Globus pallidus (tissue), 1 donor: Measurements from ENCODE around the gene ZNF286A.
A peak's percentile ranks its signal among the peaks of the same experiment; 100 is the strongest.
"Not testable (repeated sequence)": the region's sequence is repeated elsewhere in the genome, so short reads cannot be mapped to it uniquely, and the experiment has no call there.

Source experiments
- DNase-seq: peaks from one replicate; pipeline ENCODE4 v3.0.0-alpha.2; 2015; ENCODE audit warnings: low spot score

The ZNF286A gene

DNA sequence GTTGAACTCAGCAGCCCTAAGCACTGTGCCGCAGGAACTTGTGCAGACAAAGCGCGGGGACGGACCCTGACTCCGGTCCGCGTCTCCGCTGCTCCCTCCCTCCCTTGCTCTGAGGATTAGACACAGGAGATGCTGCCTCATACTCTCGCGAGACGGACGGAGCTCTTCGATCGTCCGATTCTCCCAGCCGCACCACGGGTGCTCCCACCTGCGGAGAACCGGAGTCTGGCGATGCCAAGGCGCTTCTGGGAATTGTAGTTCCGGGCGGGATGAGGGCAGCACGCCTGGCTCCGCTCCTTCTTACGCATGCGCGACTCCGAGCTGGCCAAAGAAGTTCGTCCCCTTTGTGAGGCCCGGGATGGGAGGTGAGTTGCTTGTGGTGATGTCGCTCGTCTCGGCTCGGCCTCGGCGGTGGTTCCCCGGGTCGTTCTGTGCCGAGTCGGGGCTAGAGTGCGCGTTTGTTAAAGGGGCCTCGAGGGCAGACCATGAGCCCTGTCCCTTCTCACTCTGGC lies at the start of gene ZNF286A:
TSS of gene ZNF286A (plus strand) at position 340 of the 512 bp plus-strand sequence. CDS start 578 bp downstream, outside the sequence.
- peak; percentile 99 for DNase-seq

DNA sequence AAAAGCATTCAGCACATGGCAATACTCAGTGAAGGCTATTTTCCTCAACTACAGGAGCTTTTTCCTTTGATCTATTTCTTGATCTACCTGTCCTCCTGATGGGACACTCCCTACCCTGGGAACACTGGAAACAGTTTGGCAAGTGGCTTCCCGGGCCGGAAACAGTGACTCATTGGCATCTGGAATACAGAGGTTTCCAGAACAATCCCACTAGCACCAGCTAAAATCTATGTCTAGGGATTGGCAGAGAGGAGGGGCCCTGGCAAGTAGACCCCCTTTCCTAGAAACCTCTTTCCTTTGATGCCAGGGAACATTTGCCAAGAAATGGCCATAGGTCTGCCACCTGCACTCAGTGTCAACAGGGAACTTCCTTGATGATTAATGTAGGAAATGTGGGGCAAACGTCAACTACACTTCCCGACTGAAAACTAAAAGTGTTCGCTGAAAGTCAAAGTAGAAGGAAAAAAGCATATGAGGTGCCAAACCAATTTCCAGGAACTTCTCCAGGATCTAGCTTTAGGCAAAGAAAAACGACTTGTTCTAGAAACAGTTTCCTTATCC lies 49.6 kb upstream of the ZNF286A start:
- peak; percentile 19 for DNase-seq

DNA sequence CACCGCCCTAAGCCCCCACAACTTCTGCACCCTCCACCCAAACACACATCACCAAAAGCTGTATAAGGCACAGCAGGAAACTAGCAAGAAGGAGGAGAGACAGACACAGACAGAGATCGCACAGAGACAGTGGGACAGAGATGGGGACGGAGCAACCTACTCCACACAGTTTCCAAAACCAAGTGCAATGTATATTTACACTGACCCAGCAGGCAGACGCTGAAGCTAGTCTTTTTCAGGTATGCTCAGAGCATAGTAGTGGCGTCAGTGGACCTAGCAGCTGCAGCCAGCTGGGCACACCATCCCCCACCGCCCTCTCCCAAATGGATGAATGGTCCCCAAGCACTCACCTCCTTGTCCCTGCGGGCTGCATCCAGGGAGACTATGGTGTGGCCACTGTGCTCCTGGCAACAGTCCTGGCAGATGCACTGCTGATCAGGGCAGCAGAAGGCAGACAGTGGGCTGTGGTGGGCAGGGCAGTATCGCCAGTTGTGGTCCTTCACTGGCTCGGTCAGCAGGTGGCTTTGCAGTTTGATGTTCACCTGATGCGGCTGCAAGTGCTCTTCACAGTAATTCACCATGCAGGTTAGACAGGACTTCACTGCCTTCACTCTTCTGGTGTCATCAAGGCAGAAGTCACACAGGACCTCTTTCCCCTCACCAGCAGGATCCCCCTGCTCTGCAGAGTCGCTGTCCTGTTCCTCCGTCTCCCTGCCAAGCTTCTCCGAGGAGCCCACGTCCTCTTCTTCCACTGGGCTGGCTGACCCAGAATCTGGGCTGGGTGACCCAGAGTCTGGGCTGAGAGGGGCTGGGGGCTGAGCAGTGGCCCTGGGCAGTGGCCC lies 48.6 kb upstream of the ZNF286A start:
- peak; percentile 17 for DNase-seq

DNA sequence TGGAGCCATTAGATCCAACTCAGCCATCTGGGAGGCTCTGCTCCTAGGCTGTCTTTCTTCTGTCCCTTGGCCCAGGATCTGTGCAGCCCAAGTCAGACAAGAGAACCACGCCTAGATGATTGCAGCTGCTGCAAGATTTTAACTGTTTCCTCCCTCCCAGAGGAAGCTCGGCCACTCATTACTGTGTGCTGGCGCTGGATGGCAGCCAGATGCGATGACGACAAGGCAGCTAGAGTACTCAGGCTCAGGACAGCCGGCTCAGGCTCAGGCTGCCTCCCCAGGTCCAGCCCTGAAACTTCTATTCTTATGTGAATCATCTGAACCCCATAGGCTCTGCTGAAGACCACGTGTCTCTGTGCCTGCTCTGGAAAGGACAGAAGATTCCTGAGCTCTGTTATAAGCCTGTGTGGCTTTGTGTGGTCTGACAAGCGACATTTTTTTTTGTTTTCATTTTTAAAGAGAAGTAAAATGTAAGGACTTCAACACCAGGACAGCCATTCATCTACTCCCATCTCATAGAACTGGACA lies 47.9 kb upstream of the ZNF286A start:
- DNase-seq, result peak; percentile 78

DNA sequence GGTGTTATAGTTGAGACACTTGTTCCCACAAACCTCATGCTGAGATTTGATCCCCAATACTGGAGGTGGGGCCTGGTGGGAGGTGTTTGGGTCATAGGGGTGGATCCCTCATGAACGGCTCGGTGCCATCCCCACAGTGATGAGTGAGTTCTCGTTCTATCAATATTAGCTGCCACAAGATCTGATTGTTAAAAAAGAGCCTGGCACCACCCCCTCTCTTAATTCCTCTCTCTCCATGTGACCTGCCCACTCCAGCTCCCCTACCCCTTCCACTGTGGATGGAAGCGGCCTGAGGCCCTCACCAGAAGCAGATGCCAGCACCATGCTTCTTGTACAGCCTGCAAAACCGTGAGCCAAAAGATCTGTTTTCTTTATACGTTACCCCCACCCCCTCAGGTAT lies 46.6 kb upstream of the ZNF286A start:
- DNase-seq, result no peak

DNA sequence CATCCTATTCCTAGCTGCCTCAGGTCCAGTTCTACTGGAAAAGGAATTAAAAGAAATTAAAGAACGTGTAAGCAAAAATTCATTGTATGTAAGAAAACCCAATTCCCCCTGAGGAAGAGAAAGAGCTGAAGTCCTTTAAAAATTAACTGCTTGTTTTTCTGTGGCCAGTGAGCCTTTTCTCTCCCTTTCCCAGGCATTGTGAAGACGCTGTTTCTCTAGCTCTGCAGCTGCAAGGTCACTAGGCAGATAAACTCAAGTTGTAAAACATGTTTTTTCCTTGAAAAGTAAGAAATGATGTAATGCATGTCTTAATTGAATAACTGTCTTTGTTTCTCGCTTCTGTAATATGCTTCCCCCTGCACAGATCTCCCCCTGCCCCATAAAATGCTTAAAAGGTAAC lies 45.2 kb upstream of the ZNF286A start:
- not testable (repeated sequence) for DNase-seq

DNA sequence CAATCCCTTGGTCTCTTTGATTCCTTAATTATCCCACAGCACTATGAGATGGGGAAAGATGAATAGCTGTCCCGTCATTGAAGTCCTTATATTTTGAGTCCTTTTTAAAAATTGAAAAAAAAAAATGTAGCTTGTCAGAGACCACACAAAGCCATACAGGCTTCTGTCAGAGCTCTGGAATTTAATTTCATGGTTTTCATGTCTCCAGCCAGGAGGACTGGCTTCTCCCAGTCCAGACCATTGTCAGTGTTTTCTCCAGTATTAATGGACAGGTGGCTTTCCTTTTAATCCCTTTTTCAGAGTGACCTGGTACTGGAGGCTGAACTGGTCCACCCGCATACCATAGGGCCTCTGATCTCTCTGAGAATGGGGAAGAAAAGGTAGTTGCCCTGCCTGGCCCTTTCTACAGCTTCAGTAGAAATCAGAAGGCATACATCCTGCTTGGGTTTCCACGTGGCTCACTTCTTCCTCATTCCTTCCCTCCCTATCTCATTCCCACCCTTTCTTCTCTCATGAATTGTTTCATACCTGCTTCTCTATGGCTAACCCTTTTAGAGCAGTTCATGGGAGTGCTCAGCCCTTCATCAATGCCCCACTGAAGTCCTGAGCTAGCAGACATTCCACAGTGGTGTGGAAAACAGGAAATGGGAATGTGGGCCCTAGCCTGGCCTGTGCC lies 44.5 kb upstream of the ZNF286A start:
- no peak for DNase-seq

DNA sequence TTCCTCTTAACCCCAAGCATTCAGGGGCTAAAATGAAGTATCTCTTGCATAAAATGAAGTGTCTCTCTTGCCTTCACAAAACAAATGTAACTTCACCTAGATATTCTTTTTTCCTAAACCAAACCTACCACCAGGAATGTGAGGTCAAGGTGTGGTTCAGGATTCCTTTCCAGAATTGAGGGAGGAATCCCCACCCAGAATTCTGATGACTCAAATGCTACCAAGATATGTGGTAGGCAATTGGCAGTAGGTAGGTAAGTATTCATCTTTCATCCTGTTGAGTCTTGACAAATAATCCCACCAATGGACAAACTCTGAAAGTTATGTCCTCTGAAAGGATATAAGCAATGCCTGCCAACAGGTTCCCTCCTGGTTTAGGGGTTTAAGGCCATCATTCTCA lies 41.7 kb upstream of the ZNF286A start:
- no peak for DNase-seq

DNA sequence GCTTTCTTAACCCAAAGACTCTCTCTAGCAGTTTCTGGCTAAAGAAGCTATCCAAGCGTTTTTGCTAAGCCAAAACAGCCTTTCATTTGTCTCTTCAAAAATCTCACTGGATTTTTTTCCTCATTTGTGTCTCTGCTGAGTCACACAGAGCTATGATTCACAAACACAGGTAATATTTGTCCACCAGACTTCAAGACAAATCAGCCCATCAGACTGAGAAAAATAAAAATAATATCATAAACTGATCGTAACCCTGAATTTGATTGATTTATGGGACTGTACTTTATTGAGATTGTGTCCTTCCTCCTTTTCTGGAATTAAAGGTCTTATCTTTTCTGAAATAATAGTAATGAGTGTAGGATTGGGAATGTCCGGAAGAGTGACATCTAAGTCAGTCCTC lies 41.3 kb upstream of the ZNF286A start:
- DNase-seq, result no peak

DNA sequence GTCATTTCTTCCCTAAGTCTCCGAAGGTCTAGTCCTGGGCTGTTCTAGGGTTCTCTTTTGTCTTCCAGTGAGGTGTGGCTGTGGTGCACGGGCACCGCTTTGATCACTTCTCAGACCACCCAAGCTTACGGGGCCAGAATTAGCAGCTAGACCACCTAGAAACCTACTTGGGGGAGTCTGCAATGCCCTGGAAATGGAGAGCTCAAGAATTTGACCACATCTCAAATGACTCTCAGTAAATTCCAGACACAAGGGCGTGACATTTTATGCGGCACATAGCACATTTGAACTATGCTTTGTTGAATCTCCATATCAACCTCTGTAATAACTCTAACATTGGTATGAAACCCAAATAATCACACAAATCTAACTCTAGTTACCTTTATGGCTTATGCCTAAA lies 40.3 kb upstream of the ZNF286A start:
- DNase-seq, result no peak

DNA sequence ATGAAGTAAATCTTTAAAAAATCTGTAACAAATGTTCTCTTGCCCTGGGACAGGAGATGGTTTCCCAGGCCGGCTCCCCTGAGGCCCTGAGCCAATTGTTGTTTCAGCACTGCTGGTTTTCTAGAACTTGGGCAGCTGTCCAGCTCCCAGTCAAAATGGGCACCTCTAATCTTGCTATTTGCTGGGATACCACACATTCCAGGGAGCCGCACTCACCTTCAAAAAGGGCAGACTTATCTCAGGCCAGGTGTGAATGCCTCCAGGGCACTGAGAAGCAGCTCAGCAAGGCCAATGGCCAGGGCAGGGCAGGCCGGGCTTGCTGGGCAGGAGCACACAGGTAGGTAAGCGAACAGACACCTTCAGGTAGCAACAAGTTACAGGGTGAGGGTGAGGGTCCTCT lies 39.9 kb upstream of the ZNF286A start:
- DNase-seq, result no peak

DNA sequence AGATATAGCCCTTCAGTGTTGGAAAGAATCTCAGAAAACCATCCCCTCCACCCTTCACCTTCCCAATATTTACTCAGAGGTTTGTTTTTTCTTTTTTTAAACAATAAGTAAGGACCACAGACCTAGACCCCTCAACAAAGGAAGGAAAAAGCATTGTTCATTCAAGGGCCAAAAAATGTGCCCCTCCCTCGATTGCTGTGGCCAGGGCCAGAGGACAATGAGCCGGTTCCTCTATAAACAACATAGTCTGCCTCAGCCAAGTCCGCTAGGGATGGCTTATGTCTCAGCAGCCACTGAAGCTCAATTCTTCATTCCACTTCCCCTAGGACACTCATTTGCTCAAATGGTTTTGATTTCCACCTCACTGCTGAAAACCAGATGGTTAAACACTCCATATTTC lies 39.5 kb upstream of the ZNF286A start:
- DNase-seq, result no peak

DNA sequence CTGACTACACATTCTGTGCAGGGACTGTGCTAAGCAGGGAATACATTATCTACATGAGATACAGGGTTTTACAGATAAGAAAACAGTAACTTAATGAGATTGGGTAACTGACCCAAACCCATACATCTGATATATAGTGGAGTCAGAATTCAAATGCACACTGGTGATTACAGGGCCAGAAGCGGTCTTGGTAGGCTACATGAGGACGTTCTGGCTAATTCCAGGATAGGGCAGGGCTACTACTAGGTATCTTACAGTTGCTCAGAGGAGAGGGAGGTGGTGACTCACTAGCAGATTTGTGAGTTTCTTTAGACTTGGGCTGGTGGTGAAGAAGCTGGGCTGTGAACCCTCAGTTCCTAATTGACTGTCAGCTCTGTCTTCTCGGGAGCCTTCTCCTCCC lies 36.9 kb upstream of the ZNF286A start:
- DNase-seq, result no peak

DNA sequence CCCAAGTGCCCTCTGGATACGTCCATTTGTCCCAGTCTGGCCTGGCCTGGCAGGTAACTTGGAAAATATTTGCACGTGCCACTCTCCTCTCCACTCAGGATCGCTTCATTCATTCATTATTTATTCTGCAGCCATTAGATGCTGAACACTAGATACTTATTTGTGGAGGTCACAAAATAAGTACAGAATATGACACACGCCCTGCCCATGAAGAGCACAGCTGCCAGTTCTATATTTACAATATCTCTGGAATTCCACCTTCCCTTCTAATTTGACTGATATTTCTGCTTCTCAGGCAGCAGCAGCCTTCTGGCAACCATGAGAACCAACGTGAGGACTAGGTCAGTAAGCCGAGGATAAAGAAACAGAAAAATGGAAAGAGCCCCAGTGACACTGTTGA lies 36.4 kb upstream of the ZNF286A start:
- DNase-seq, result no peak

DNA sequence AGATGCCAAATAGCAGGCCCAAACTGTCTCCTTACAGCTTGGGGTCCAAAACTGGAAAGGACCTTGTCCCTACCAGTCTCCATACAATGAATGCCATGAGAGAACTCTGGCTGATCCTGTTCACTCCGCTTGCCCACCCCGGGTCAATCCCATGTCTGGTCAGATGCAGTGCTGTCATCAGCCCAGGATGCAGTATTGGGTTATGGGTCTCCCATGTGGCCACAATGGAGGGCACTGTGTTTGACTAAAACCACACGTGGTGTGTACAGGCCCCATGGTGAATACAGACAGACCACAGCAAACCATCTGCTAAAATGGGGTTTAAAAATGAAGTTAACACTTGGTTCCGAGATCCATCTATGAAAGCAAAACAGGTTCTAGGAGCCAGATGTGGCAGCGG lies 35.9 kb upstream of the ZNF286A start:
- DNase-seq, result no peak

DNA sequence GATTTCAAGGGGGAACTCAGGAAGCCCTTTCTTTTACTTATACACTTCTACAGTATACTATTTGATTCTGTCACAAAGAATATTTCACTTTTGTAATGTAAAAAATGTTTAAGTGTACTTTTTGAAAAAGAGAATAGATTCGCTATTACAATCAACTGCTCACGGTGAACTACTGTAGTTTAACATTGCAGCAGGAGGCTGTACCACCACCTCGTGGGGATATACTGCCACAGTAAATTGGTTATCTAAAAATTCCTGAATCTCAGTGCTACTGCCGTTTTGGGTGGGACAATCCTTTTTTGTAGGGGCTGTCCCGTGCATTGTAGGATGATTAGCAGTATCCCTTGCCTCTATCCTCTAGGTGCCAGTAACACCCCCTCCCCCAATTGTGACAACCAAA lies 30.0 kb upstream of the ZNF286A start:
- not testable (repeated sequence) for DNase-seq

DNA sequence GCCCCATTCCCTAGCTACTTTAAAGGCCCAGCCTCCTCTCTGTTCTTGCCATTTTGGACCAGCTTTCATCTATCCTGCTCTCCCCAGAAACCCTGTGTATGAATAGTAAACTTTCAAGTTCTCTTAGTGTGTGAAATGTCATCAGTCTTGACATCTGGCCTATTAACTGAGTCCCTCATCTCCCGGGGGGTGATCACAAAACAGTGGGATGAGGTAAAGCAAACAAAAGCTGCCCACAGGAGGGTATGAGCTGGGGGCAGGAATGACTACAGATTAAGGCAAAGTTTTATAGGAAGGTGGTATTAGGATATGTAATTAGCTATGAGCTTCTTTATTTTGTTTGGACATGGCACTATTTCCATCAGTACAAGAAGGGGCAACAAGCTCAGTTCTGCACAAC lies 24.9 kb upstream of the ZNF286A start:
- DNase-seq, result not testable (repeated sequence)

DNA sequence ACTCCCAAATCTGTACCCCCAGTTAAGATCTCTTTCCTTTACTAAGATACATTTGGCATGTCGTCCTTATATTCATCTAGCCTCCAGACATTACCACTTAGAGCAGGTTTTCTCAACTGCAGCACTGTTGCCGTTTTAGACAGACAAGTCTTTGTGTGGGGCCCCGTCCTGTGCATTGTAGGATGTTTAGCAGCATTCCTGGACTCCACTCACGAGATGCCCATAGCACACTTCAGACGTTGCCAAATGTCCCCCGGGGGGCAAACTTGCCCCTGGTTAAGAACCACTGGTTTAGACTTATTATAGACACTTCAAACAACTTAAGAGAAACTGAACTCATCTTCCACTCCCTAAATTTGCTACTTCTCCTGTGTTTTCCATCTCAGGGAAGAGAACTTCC lies 23.6 kb upstream of the ZNF286A start:
- not testable (repeated sequence) for DNase-seq

DNA sequence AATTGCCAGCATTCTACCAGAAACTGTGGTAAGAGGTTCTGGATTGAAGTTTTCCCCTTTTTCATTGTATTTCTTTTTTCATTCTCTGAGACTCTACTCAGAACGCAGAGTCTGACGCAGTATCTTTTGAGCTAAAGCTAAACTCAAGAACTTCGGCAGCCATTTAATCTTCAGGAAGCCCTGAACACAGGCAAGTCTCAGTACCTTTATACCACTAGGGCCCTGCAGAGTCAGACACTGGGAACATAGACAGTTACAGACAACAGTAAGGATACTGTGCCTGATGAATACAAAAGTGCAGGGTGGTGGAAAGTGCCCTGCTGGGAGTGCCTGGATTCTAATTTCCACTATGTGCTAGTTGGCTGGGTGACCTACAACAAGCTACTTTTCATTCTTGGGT lies 16.4 kb upstream of the ZNF286A start:
- not testable (repeated sequence) for DNase-seq

DNA sequence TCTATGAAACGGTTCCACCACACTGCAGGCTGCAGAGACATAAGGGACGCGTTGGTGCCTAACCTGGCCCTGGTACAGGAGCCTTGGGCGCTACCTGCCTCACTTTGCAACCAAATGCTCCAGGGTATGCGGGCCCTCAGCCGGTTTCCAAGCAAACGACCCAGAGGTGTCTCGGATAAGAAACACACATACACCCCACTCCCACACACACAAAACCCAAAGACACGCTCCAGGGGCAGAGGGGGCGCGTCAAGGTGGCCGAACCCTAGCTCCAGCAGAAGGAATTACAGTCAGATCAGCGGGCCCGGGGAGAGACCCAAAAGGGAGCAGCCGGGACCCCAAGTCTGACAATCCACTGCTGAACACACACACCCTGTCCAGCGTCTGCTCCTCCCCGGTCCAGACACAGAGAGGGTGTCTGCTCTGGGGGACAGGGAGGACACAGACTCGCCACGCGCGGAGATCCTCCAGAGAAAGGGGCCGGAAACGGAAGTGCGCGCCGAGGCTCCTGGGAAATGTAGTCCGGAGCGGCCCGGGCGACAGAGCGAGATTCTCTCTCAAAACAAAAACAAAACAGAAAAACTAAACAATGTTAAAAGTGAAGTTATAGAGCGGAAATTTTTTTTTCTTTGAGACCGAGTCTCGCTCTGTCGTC lies 15.6 kb upstream of the ZNF286A start, which contains the start of gene TRIM16:
TSS of gene TRIM16 (minus strand) at position 488 of the 655 bp plus-strand sequence. CDS start 32,702 bp downstream, outside the sequence.
- peak; percentile 70 for DNase-seq

DNA sequence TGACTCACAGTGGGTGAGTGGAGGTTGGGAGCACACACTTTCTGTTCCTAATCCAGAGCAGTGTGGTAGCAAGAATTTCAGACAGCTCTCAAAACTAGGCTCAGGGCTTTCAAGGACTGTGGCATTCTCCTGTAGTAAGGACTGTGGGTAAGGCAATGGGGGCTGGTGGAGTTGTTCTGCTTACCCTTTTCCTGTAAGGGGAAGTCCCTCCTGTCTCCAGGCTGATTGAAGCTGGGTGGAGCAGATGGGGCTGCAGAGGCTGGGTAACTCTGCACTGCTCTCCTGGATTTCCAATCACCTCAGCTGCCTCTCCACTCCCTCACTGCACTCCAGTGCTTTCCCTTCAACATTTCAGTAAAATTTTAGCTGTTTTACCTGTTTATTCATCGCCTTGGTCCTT lies 12.1 kb upstream of the ZNF286A start:
- DNase-seq, result not testable (repeated sequence)

DNA sequence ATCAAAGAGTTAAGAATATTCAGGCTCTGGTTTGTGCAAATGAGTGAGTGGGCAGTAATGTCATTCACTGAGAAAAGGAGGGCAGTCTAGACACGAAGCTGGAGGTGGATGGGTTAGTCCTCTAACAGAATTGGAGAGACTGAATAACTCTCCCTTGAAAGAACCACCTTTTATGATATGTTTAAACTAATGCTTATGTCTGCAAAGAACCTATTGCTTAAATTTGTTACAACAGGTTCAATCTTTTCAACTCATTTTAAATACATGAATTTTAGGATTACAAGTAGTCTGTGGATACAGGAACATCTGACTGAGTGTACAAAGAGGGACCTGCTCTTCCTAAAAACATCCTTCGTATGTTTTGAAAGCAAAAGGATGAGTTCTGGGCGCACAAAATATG lies 585 bp upstream of the ZNF286A start:
- not testable (repeated sequence) for DNase-seq
